MM.1S (cell line): ENCODE results near the gene PACRG.

Experiments
- EZH2 ChIP-seq: fragments of 300-600 bp; sonication (generic); optimal IDR thresholded peaks from 2 replicates; pipeline ENCODE3; 2017; ENCODE audit warnings: low read depth, mild to moderate bottlenecking, antibody characterized with exemption, low read length, mixed read lengths
- TF ChIP-seq, protein P1 (sequence below): fragments of 300-600 bp; sonication (generic); IDR thresholded peaks from 2 replicates; pipeline ENCODE4 v1.5.1; 2016; ENCODE audit warnings: antibody characterized with exemption, low read length, mixed read lengths

DNA sequence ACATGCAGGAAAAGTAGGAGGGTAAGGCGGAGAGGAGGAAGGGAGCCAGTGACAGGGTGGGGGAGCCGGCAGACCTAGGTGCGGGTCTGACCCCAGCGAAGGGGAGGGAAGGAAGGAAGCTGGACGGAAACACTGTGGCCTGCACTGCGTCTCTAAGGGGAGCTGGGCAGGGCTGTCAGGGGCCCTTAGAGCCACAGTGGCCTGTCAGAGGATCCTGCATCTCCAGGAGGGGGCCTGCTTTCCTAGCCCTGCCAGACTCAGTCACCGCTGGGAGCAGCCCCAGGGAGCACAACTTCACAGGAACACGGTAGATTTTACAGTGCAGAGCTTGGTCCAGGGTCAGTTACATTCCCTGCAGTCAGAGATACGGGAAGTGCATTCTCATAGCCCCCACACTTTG, 118.2 kb downstream of the PACRG start:
- TF ChIP-seq, protein P1, sequence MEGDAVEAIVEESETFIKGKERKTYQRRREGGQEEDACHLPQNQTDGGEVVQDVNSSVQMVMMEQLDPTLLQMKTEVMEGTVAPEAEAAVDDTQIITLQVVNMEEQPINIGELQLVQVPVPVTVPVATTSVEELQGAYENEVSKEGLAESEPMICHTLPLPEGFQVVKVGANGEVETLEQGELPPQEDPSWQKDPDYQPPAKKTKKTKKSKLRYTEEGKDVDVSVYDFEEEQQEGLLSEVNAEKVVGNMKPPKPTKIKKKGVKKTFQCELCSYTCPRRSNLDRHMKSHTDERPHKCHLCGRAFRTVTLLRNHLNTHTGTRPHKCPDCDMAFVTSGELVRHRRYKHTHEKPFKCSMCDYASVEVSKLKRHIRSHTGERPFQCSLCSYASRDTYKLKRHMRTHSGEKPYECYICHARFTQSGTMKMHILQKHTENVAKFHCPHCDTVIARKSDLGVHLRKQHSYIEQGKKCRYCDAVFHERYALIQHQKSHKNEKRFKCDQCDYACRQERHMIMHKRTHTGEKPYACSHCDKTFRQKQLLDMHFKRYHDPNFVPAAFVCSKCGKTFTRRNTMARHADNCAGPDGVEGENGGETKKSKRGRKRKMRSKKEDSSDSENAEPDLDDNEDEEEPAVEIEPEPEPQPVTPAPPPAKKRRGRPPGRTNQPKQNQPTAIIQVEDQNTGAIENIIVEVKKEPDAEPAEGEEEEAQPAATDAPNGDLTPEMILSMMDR, result no peak
- no peak for TF ChIP-seq EZH2
